K562 (cell line): ENCODE measurements around the gene PAF1. TPM values are rescaled to one million over a fixed set of nuclear protein-coding genes. Genes with fewer than 3 reads are reported as not detected.

Experiments used
- CBX3 ChIP-seq, 2 experiments: IDR thresholded peaks; 1 replicate in 1 of 2; 2 replicates in 1 of 2; pipeline ENCODE4 v1.6.1; 2012; ENCODE audit warnings: inconsistent platforms in 2 of 2, low read length in 2 of 2, borderline replicate concordance in 1 of 2, control low read depth in 1 of 2
- CXXC5 ChIP-seq: fragments of 250-450 bp; sonication (Bioruptor Pico); IDR thresholded peaks from 2 replicates; pipeline ENCODE4 v1.8.0; 2022; ENCODE audit warnings: inconsistent platforms, mild to moderate bottlenecking, moderate library complexity
- GTF2A2 ChIP-seq: IDR thresholded peaks from 2 replicates; pipeline ENCODE4 v1.6.1; 2016; ENCODE audit warnings: mild to moderate bottlenecking, missing genetic modification characterization, missing compliant biosample characterization
- KDM4B ChIP-seq, 2 experiments: fragments of 450-650 bp in 1 of 2; sonication (generic) in 1 of 2; IDR thresholded peaks; 2 replicates each; pipeline ENCODE4 v1.6.1; 2016 to 2017; ENCODE audit warnings: borderline replicate concordance in 2 of 2, antibody characterized with exemption in 1 of 2, low read depth in 1 of 2, mild to moderate bottlenecking in 1 of 2
- NR1H2 ChIP-seq: sonication (generic); formaldehyde crosslinking; IDR thresholded peaks from 2 replicates; pipeline ENCODE4 v1.4.0; 2020; ENCODE audit warnings: mild to moderate bottlenecking, missing genetic modification reagents
- POLR2B ChIP-seq: fragments of 450-650 bp; IDR thresholded peaks from 2 replicates; pipeline ENCODE4 v1.6.1; 2018; ENCODE audit warnings: low read depth; ENCODE audit not compliant: partially characterized antibody
- SAP30 ChIP-seq: fragments of 200-600 bp; sonication (generic); IDR thresholded peaks from 2 replicates; pipeline ENCODE4 v1.6.1; 2012; ENCODE audit warnings: borderline replicate concordance, low read depth, mild to moderate bottlenecking, moderate library complexity, low read length, control low read depth, inconsistent platforms; ENCODE audit not compliant: insufficient read depth, poor library complexity, severe bottlenecking
- SIN3B ChIP-seq: fragments of 450-650 bp; IDR thresholded peaks from 2 replicates; pipeline ENCODE4 v1.6.1; 2017; ENCODE audit warnings: low read depth, mild to moderate bottlenecking, moderate library complexity
- SMAD4 ChIP-seq: fragments of 250-450 bp; sonication (Bioruptor Pico); conservative IDR thresholded peaks from 2 replicates; pipeline ENCODE4 v1.8.0; 2021; ENCODE audit warnings: inconsistent platforms, mild to moderate bottlenecking, moderate library complexity
- SP1 ChIP-seq: sonication (generic); formaldehyde crosslinking; IDR thresholded peaks from 2 replicates; pipeline ENCODE4 v1.8.1; 2022; ENCODE audit warnings: mild to moderate bottlenecking, missing genetic modification reagents
- ZNF830 ChIP-seq: fragments of 250-450 bp; sonication (Bioruptor Pico); IDR thresholded peaks from 2 replicates; pipeline ENCODE4 v1.5.0; 2021; ENCODE audit warnings: mild to moderate bottlenecking
- polyA plus RNA-seq, 8 experiments: library from polyadenylated mRNA; depleted of rRNA in 4 of 8; stranded (reverse) in 5 of 8; unstranded in 3 of 8; fragments of >200 nt; fragmentation: Nextera tagmentation in 2 of 8; fragmentation: Illumina TruSeq in 1 of 8; extraction: Ambion mirVana in 2 of 8; extraction: Trizol in 1 of 8; gene quantifications; 2 replicates each; pipeline versions ENCODE4 v1.2.1 to v1.2.3, GENCODE V29; 2011 to 2014; ENCODE audit warnings: inconsistent platforms in 1 of 8, missing spikeins in 1 of 8
- total RNA-seq, 7 experiments: library from RNA; depleted of rRNA in 6 of 7; stranded (reverse); fragments of >200 nt in 6 of 7; fragmentation: Illumina TruSeq in 2 of 7; extraction: Trizol in 2 of 7; gene quantifications; 2 replicates each; pipeline versions ENCODE4 v1.2.1 to v1.2.3, GENCODE V29; 2011 to 2021; ENCODE audit warnings: low replicate concordance in 1 of 7
- TF ChIP-seq, protein P1 (sequence below): IDR thresholded peaks from 3 replicates; pipeline ENCODE4 v1.6.1; 2011; ENCODE audit warnings: borderline replicate concordance, mild to moderate bottlenecking, moderate library complexity; ENCODE audit not compliant: insufficient read length; ENCODE audit errors: extremely low read depth
- TF ChIP-seq, protein P2 (sequence below): fragments of 450-650 bp; IDR thresholded peaks from one replicate; pipeline ENCODE4 v1.6.1; 2018; ENCODE audit warnings: mild to moderate bottlenecking, moderate library complexity; ENCODE audit not compliant: partially characterized antibody
- TF ChIP-seq, protein P3 (sequence below), 2 experiments: IDR thresholded peaks; 2 replicates each; pipeline ENCODE4 v1.6.1; 2011; ENCODE audit warnings: borderline replicate concordance in 1 of 2, control low read depth in 1 of 2, low read depth in 1 of 2, low read length in 1 of 2, mild to moderate bottlenecking in 1 of 2, mixed read lengths in 1 of 2, moderate library complexity in 1 of 2; ENCODE audit not compliant: insufficient read depth in 1 of 2, insufficient read length in 1 of 2, poor library complexity in 1 of 2, severe bottlenecking in 1 of 2; ENCODE audit errors: extremely low read depth in 1 of 2
- TF ChIP-seq, protein P4 (sequence below): fragments of 250-450 bp; sonication (Bioruptor Pico); IDR thresholded peaks from 2 replicates; pipeline ENCODE4 v1.8.0; 2022; ENCODE audit warnings: moderate library complexity, mild to moderate bottlenecking, inconsistent platforms
- TF ChIP-seq, protein P5 (sequence below): sonication (generic); formaldehyde crosslinking; IDR thresholded peaks from 2 replicates; pipeline ENCODE4 v1.8.0; 2022; ENCODE audit warnings: missing genetic modification reagents, mild to moderate bottlenecking, moderate library complexity, borderline replicate concordance

PAF1 gene
- total and polyA plus RNA-seq, 9 of the 15 experiments (the other 6 are each of a cell fraction or from before 2014, with no cell fraction given) = 1.5 to 45.0 (median 33.8) TPM

DNA sequence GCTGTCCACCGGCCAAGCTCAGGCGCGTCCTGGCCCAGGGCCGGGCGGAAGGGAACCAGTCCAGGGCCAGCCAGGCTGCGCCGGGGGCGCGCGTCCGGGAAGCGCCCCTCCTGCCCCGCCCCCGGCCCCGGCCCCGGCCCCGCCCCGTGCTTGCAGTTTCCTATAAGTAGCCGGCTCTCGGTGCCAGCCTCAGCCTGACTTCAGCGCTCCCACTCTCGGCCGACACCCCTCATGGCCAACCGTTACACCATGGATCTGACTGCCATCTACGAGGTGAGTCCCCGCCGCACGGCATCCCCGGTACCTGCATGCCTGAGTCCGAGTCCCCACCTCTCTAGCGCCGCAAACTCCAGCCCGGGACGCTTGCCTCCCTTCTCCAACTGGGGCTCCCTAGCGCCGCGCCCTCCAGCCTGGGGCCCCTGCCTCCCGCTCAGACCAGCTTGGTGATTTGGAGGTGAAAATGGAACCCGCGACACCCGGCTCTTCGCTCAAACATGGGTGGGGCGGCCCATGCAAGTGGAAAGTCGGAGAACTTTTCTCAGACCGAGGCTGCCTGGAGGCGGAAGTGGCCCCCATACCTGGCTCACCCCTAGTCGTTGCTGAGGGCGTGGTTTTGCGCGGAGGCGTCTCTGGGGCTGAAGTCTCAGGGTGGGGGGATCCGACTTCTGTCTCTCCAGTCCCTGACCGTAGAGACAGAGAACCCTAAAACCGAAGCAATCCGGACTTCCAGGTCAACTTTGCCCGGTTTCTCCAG is 15.9 kb upstream of the PAF1 start, which contains the start of gene ZFP36 (continued):
- TF ChIP-seq NR1H2 = 0 out of 2 replicates have a peak, but pooled peaks have one; percentile 24
- peak; percentile 73 for TF ChIP-seq SAP30
- peak in 1 of 2 experiments; percentile 27; a peak in 1 of 4 replicates for TF ChIP-seq KDM4B (IDR thresholded peaks at IDR 0.05; ENCODE audit: borderline replicate concordance in 2 of 2, low read depth in 1 of 2)
- peak; percentile 98 for TF ChIP-seq POLR2B
- TF ChIP-seq, protein P1, sequence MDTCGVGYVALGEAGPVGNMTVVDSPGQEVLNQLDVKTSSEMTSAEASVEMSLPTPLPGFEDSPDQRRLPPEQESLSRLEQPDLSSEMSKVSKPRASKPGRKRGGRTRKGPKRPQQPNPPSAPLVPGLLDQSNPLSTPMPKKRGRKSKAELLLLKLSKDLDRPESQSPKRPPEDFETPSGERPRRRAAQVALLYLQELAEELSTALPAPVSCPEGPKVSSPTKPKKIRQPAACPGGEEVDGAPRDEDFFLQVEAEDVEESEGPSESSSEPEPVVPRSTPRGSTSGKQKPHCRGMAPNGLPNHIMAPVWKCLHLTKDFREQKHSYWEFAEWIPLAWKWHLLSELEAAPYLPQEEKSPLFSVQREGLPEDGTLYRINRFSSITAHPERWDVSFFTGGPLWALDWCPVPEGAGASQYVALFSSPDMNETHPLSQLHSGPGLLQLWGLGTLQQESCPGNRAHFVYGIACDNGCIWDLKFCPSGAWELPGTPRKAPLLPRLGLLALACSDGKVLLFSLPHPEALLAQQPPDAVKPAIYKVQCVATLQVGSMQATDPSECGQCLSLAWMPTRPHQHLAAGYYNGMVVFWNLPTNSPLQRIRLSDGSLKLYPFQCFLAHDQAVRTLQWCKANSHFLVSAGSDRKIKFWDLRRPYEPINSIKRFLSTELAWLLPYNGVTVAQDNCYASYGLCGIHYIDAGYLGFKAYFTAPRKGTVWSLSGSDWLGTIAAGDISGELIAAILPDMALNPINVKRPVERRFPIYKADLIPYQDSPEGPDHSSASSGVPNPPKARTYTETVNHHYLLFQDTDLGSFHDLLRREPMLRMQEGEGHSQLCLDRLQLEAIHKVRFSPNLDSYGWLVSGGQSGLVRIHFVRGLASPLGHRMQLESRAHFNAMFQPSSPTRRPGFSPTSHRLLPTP = no peak
- peak in 1 of 2 experiments; percentile 52; a peak in 1 of 3 replicates for TF ChIP-seq CBX3 (IDR thresholded peaks at IDR 0.05; ENCODE audit: borderline replicate concordance in 1 of 2, low read length in 2 of 2)
- TF ChIP-seq ZNF830 (CRISPR knock-in tag) = 0 out of 2 replicates have a peak, but pooled peaks have one; percentile 47
- TF ChIP-seq, protein P2, sequence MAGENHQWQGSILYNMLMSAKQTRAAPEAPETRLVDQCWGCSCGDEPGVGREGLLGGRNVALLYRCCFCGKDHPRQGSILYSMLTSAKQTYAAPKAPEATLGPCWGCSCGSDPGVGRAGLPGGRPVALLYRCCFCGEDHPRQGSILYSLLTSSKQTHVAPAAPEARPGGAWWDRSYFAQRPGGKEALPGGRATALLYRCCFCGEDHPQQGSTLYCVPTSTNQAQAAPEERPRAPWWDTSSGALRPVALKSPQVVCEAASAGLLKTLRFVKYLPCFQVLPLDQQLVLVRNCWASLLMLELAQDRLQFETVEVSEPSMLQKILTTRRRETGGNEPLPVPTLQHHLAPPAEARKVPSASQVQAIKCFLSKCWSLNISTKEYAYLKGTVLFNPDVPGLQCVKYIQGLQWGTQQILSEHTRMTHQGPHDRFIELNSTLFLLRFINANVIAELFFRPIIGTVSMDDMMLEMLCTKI = no peak
- peak; percentile 29; the same call in 1 of the 2 replicates for TF ChIP-seq SIN3B
- TF ChIP-seq, protein P3, sequence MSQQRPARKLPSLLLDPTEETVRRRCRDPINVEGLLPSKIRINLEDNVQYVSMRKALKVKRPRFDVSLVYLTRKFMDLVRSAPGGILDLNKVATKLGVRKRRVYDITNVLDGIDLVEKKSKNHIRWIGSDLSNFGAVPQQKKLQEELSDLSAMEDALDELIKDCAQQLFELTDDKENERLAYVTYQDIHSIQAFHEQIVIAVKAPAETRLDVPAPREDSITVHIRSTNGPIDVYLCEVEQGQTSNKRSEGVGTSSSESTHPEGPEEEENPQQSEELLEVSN (IDR thresholded peaks at IDR 0.05; ENCODE audit: borderline replicate concordance in 1 of 2, extremely low read depth in 1 of 2, insufficient read depth in 1 of 2, insufficient read length in 1 of 2, low read depth in 1 of 2, low read length in 1 of 2, poor library complexity in 1 of 2, severe bottlenecking in 1 of 2) = peak in 1 of 2 experiments; percentile 34
- TF ChIP-seq, protein P4, sequence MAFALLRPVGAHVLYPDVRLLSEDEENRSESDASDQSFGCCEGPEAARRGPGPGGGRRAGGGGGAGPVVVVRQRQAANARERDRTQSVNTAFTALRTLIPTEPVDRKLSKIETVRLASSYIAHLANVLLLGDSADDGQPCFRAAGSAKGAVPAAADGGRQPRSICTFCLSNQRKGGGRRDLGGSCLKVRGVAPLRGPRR (CRISPR knock-in tag) = no peak
- TF ChIP-seq SP1 = peak; percentile 63
- TF ChIP-seq SMAD4 (CRISPR knock-in tag) = 0 out of 2 replicates have a peak, but pooled peaks have one; percentile 4
- TF ChIP-seq GTF2A2 (tag) = peak; percentile 92
- TF ChIP-seq, protein P5, sequence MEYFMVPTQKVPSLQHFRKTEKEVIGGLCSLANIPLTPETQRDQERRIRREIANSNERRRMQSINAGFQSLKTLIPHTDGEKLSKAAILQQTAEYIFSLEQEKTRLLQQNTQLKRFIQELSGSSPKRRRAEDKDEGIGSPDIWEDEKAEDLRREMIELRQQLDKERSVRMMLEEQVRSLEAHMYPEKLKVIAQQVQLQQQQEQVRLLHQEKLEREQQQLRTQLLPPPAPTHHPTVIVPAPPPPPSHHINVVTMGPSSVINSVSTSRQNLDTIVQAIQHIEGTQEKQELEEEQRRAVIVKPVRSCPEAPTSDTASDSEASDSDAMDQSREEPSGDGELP (CRISPR knock-in tag) = peak; percentile 61
- peak; percentile 21 for TF ChIP-seq CXXC5
